Neuronal stem cell (in vitro differentiated cells): Measurements from ENCODE around the gene TCN2.
A peak's percentile ranks its signal among the peaks of the same experiment; 100 is the strongest.
"Not testable (repeated sequence)": the region's sequence is repeated elsewhere in the genome, so short reads cannot be mapped to it uniquely, and the experiment has no call there.

Source experiments
- DNase-seq: peaks from one replicate; pipeline ENCODE4 v3.0.0-alpha.2; 2013; ENCODE audit warnings: low spot score
- H2AFZ ChIP-seq: one replicate; pipeline ENCODE4 v1.6.1; 2013; ENCODE audit warnings: mild to moderate bottlenecking, low read length, inconsistent platforms
- H2AK5ac ChIP-seq: 2 replicates; pipeline ENCODE4 v1.6.1; 2013; ENCODE audit warnings: low read depth, mild to moderate bottlenecking, inconsistent platforms, low read length, moderate library complexity, mixed read lengths
- H2BK120ac ChIP-seq: 2 replicates; pipeline ENCODE4 v1.6.1; 2013; ENCODE audit warnings: low read depth, mild to moderate bottlenecking, inconsistent platforms, low read length, moderate library complexity, mixed read lengths
- H2BK12ac ChIP-seq: one replicate; pipeline ENCODE4 v1.6.1; 2013; ENCODE audit warnings: low read length, inconsistent platforms
- H2BK15ac ChIP-seq: 2 replicates; pipeline ENCODE4 v1.6.1; 2013; ENCODE audit warnings: mild to moderate bottlenecking, low read length, inconsistent platforms, mixed read lengths
- H2BK5ac ChIP-seq: one replicate; pipeline ENCODE4 v1.6.1; 2013; ENCODE audit warnings: inconsistent platforms, mild to moderate bottlenecking, low read length, moderate library complexity
- H3K14ac ChIP-seq: one replicate; pipeline ENCODE4 v1.6.1; 2013; ENCODE audit warnings: low read length, inconsistent platforms
- H3K18ac ChIP-seq: 2 replicates; pipeline ENCODE4 v1.6.1; 2013; ENCODE audit warnings: low read length, inconsistent platforms
- H3K23ac ChIP-seq: 2 replicates; pipeline ENCODE4 v1.6.1; 2013; ENCODE audit warnings: low read depth, mild to moderate bottlenecking, mixed read lengths, low read length, inconsistent platforms; ENCODE audit not compliant: poor library complexity
- H3K27ac ChIP-seq: replicated peaks from 3 replicates; pipeline ENCODE4 v1.5.1; 2013; ENCODE audit warnings: low read length, inconsistent platforms
- H3K27me3 ChIP-seq, 3 experiments: 2 replicates each; pipeline ENCODE4 v1.6.1; 2013; ENCODE audit warnings: low read length in 3 of 3, mild to moderate bottlenecking in 2 of 3, inconsistent platforms in 1 of 3, low read depth in 1 of 3, mixed read lengths in 1 of 3, moderate library complexity in 1 of 3; ENCODE audit not compliant: control insufficient read depth in 3 of 3, insufficient read depth in 3 of 3
- H3K36me3 ChIP-seq, 2 donors: replicated peaks in 1 of 2; 2 replicates each; pipeline ENCODE4 v1.6.1; 2013; ENCODE audit warnings: low read length in 2 of 2; ENCODE audit not compliant: control insufficient read depth in 2 of 2, insufficient read depth in 2 of 2
- H3K4ac ChIP-seq: 2 replicates; pipeline ENCODE4 v1.6.1; 2013; ENCODE audit warnings: inconsistent platforms, mild to moderate bottlenecking, low read length, moderate library complexity
- H3K4me1 ChIP-seq, 2 donors: 1 replicate in 1 of 2; 2 replicates in 1 of 2; pipeline ENCODE4 v1.6.1; 2013; ENCODE audit warnings: low read length in 2 of 2, low read depth in 1 of 2; ENCODE audit not compliant: control insufficient read depth in 2 of 2, insufficient read depth in 1 of 2
- H3K4me2 ChIP-seq: one replicate; pipeline ENCODE4 v1.6.1; 2013; ENCODE audit warnings: mild to moderate bottlenecking, low read length, inconsistent platforms; ENCODE audit not compliant: insufficient read depth, poor library complexity, severe bottlenecking
- H3K4me3 ChIP-seq, 2 donors: 2 replicates each; pipeline ENCODE4 v1.5.1; 2013; ENCODE audit warnings: low read length in 2 of 2, mild to moderate bottlenecking in 2 of 2, inconsistent platforms in 1 of 2, moderate library complexity in 1 of 2
- H3K79me1 ChIP-seq: one replicate; pipeline ENCODE4 v1.6.1; 2013; ENCODE audit warnings: low read depth, mild to moderate bottlenecking, inconsistent platforms, low read length, moderate library complexity
- H3K9ac ChIP-seq: one replicate; pipeline ENCODE4 v1.6.1; 2013; ENCODE audit warnings: mild to moderate bottlenecking, low read depth, low read length, inconsistent platforms; ENCODE audit not compliant: poor library complexity
- H3K9me3 ChIP-seq, 2 donors: replicated peaks in 1 of 2; 2 replicates each; pipeline versions ENCODE3 to v1.6.1; 2013; ENCODE audit warnings: low read length in 2 of 2, mild to moderate bottlenecking in 2 of 2, inconsistent platforms in 1 of 2, low read depth in 1 of 2, mixed read lengths in 1 of 2, moderate library complexity in 1 of 2; ENCODE audit not compliant: control insufficient read depth in 2 of 2, insufficient read depth in 1 of 2
- H4K8ac ChIP-seq: one replicate; pipeline ENCODE4 v1.6.1; 2013; ENCODE audit warnings: low read depth, mild to moderate bottlenecking, inconsistent platforms, low read length, moderate library complexity
- H4K91ac ChIP-seq: one replicate; pipeline ENCODE4 v1.6.1; 2013; ENCODE audit warnings: low read length, low read depth, mild to moderate bottlenecking, inconsistent platforms; ENCODE audit not compliant: poor library complexity
- WGBS, 2 donors: extraction: QIAGEN DNeasy Blood & Tissue Kit; methylation state at CpG; one replicate each; pipeline ENCODE4 v1.1.7; 2013; ENCODE audit warnings: missing lambda C conversion rate in 2 of 2, mixed read lengths in 1 of 2; ENCODE audit not compliant: insufficient read length in 2 of 2, insufficient replicate concordance in 1 of 2; ENCODE audit errors: extremely low coverage in 2 of 2; 5-methylcytosine and 5-hydroxymethylcytosine counted together

The TCN2 gene

DNA sequence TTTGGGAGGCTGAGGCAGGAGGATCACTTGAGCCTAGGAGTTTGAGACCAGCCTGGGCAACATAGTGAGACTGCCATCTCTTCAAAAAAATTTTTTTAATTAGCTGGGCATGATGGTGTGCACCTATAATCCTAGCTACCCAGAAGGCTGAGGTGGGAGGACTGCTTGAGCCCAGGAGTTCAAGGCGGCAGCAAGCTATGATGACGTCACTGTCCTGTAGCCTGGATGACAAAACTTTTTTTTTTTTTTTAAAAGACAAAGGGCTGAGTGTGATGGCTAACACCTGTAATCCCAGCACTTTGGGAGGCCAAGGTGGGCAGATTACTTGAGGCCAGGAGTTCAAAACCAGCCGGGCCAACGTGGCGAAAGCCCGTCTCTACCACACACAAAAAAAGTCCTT is 12.9 kb downstream of the TCN2 start:
- not testable (repeated sequence) for H3K18ac ChIP-seq, H3K14ac ChIP-seq, H3K4me3 ChIP-seq, H2AFZ ChIP-seq, H2BK15ac ChIP-seq, DNase-seq, H2BK120ac ChIP-seq, H3K23ac ChIP-seq, H2BK12ac ChIP-seq, H3K4me1 ChIP-seq, H4K8ac ChIP-seq, H3K4ac ChIP-seq, H3K27me3 ChIP-seq, H3K27ac ChIP-seq, H3K4me2 ChIP-seq, H3K9me3 ChIP-seq, H2BK5ac ChIP-seq, H3K9ac ChIP-seq, H4K91ac ChIP-seq, H3K79me1 ChIP-seq, H2AK5ac ChIP-seq
- WGBS, 2 donors: no CpG with 5 or more reads among the region's 6 CpGs
- H3K36me3 ChIP-seq: peaks cover 46 to 91% of the 10 kb centered on the region in 2 donors

DNA sequence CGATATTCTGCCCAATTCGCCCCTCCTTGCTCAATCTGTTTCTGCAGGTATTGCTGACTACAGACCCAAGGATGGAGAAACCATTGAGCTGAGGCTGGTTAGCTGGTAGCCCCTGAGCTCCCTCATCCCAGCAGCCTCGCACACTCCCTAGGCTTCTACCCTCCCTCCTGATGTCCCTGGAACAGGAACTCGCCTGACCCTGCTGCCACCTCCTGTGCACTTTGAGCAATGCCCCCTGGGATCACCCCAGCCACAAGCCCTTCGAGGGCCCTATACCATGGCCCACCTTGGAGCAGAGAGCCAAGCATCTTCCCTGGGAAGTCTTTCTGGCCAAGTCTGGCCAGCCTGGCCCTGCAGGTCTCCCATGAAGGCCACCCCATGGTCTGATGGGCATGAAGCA is 19.4 kb downstream of the TCN2 start:
- no peaks in the 10 kb centered on the region for H3K4me1 ChIP-seq
- H3K27me3 ChIP-seq: no peaks in the 10 kb centered on the region
- H3K79me1 ChIP-seq: no peaks in the 10 kb centered on the region
- H2AFZ ChIP-seq: no peak overlapping the region
- no peak overlapping the region for H3K4me3 ChIP-seq
- no peak overlapping the region for H3K14ac ChIP-seq
- WGBS, 2 donors: no CpG with 5 or more reads among the region's 5 CpGs
- H3K23ac ChIP-seq: no peak overlapping the region
- no peak overlapping the region for H2BK12ac ChIP-seq
- no peaks in the 10 kb centered on the region for H3K9me3 ChIP-seq
- H4K8ac ChIP-seq: no peak overlapping the region
- H2BK5ac ChIP-seq: no peak overlapping the region
- no peak overlapping the region for H2AK5ac ChIP-seq
- H2BK120ac ChIP-seq: no peak overlapping the region
- H3K36me3 ChIP-seq: peaks cover 16 to 46% of the 10 kb centered on the region in 2 donors
- no peak overlapping the region for H2BK15ac ChIP-seq
- no peak overlapping the region for H3K4me2 ChIP-seq
- no peak overlapping the region for H3K18ac ChIP-seq
- H3K9ac ChIP-seq: no peak overlapping the region
- no peak overlapping the region for H3K4ac ChIP-seq
- no peak overlapping the region for H4K91ac ChIP-seq
- no peak for DNase-seq
- H3K27ac ChIP-seq: no peak overlapping the region

DNA sequence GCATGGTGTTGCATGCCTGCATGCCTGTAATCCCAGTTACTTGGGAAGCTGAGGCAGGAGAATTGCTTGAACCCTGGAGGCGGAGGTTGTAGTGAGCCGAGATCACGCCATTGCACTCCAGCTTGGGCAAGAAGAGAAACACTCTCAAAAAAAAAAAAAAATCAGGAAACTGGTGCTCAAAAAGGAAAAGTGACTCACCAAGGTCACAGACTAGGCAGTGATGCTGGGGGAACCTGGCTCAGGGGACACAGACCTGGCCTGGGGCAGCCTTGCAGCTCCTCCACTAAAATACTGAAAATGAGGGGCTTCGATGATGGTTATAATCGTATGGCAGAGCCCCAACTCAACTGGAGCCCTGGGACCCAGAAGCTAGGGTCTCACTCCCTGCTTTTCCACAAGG is 20.5 kb downstream of the TCN2 start:
- Histone ChIP-seq H3K27ac (no peak overlapping the region), H3K9me3 (no peaks in the 10 kb centered on the region), H3K79me1 (no peaks in the 10 kb centered on the region), H3K4me2 (no peak overlapping the region), H3K9ac (no peak overlapping the region), H2BK15ac (no peak overlapping the region), H2BK12ac (no peak overlapping the region), H3K4ac (no peak overlapping the region), H3K14ac (no peak overlapping the region), H2AFZ (no peak overlapping the region), H4K8ac (no peak overlapping the region), H2BK5ac (no peak overlapping the region), H3K36me3 (peaks cover 11 to 36% of the 10 kb centered on the region in 2 donors), H3K4me3 (peak overlapping the region in 1 of 2 donors; percentile 28), H3K4me1 (no peaks in the 10 kb centered on the region), H3K27me3 (no peaks in the 10 kb centered on the region), H3K18ac (no peak overlapping the region), H3K23ac (no peak overlapping the region), H4K91ac (no peak overlapping the region), H2BK120ac (no peak overlapping the region), H2AK5ac (no peak overlapping the region)
- DNase-seq: no peak
- WGBS, 2 donors: no CpG with 5 or more reads among the region's 5 CpGs

DNA sequence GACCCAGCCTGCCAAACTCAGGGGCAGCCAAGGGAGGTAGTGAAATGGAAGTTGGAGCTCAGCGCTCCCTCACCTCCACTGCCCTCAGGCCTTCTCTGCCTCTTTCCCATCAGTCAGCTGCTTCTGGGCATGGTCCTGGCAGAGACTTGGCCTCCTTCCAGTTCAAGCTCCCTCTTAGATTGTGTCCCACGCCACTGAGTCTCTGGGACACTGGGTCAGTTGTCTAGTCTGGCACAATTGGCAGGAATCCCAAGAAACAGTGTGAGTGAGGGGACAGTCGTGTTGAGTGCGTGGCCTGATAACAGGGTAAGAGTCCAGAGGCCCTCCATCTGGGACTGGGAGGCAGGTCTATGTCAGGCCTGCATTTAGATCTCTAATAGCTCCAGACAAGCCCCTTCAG is 21.5 kb downstream of the TCN2 start:
- H3K14ac ChIP-seq: no peak overlapping the region
- H2AK5ac ChIP-seq: no peak overlapping the region
- no peak for DNase-seq
- no peak overlapping the region for H2BK15ac ChIP-seq
- H3K27me3 ChIP-seq: no peaks in the 10 kb centered on the region
- no peak overlapping the region for H3K4me3 ChIP-seq
- H2BK12ac ChIP-seq: no peak overlapping the region
- H2BK120ac ChIP-seq: no peak overlapping the region
- H4K91ac ChIP-seq: no peak overlapping the region
- H2AFZ ChIP-seq: no peak overlapping the region
- peaks cover 9 to 27% of the 10 kb centered on the region in 2 donors for H3K36me3 ChIP-seq
- no peak overlapping the region for H3K23ac ChIP-seq
- peak overlapping the region; percentile 58 for H3K18ac ChIP-seq
- no peaks in the 10 kb centered on the region for H3K9me3 ChIP-seq
- no peak overlapping the region for H4K8ac ChIP-seq
- no peak overlapping the region for H3K27ac ChIP-seq
- no peak overlapping the region for H3K9ac ChIP-seq
- H3K4ac ChIP-seq: no peak overlapping the region
- WGBS, 2 donors: no CpG with 5 or more reads among the region's 4 CpGs
- no peak overlapping the region for H2BK5ac ChIP-seq
- H3K4me1 ChIP-seq: no peaks in the 10 kb centered on the region
- no peaks in the 10 kb centered on the region for H3K79me1 ChIP-seq
- no peak overlapping the region for H3K4me2 ChIP-seq
